NCI-H524 (cell line): ENCODE results near the gene PTPRT.
A peak's percentile ranks its signal among the peaks of the same experiment; 100 is the strongest.

Experiments
- DNase-seq, 2 experiments: peaks; one replicate each; lab custom pipeline; 2025; lab: John Stamatoyannopoulos, UW

PTPRT gene

DNA sequence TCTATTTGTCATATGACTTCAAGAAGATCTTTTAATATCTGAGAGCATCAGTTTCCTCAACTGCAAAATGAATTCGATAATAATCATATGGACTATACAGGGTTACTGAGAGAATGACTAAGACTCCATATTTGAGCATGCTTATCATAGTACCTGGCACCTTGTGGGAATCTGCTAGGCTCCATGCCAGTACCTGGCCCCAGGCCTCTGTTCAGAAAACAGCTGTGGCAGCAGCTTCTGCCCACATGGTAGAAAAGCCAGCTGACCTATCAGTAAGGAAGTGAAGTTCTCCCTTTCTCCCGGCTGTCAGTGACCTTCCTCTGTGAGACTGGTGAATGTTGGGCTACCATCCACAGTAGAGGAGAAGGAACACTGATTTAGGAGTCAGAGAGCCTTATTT, 996.6 kb downstream of the PTPRT start:
- DNase-seq: no peak

- DNase-seq: no peak
These were observed 997.4 kb downstream of the PTPRT start for GRCh38 chr20:42192321-42192720.

GRCh38 chr20:42191140-42191860, 998.4 kb downstream of the PTPRT start:
- peak in 1 of 2 experiments; percentile 19 for DNase-seq

DNA sequence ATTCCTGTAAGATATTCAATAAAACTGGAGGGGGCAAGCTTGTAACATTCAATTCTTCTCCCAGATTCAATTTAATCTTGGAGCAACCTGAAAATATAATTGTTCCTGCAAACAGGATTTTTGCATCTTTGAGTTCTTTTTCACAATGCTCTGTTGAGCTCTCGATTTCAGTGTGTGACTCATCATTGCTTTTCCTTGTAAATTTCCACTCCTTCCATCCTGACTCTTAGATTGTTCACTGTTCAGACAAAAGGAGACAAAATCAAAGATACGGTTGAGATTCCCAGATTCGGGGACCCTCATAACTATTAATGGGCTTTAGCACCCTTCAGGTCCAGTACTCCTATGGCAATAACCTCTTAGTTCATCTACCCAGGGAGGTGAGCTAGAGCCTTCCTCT, 999.6 kb downstream of the PTPRT start:
- no peak for DNase-seq

- no peak for DNase-seq
These were observed 1003.4 kb downstream of the PTPRT start for GRCh38 chr20:42186337-42186736.

DNA sequence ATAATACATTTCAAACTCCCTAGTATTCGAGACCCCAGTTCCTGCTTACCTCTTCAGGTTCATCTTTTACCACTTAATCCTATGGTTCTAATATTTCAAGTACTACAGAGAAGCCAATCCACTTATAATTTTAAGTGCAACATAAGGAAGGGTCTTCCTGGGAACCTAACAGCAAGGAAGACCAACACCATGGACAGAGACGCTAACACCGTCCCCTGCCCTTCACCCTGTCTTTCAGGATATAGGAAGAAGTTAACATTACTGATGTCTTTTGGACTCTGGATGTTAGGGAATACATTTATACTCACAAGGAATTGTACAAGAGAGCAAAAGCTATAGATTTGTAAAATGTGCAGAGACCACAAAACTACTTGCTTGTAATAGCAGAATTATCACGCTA, 1006.6 kb downstream of the PTPRT start:
- peak in 1 of 2 experiments; percentile 63 for DNase-seq

DNA sequence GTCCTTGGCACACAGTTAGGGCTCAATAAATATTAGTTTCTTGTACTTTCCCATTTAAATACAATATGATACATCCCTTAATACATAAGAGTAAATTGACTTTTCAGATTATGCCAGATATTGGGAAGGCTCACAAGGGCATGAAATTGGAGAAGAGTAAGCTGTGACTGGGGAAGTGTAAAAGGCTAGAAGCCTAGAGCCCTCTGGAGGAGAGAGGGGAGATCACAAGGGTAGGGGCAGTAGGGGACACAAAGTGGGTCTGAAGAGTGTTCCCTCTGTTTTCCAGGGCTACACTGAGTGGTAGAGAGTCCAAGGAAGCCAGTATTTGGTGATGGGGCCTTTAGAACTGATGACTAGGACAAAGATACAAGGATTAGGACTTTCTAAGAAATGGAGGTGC, 1008.6 kb downstream of the PTPRT start:
- DNase-seq: peak; percentile 45 to 71

DNA sequence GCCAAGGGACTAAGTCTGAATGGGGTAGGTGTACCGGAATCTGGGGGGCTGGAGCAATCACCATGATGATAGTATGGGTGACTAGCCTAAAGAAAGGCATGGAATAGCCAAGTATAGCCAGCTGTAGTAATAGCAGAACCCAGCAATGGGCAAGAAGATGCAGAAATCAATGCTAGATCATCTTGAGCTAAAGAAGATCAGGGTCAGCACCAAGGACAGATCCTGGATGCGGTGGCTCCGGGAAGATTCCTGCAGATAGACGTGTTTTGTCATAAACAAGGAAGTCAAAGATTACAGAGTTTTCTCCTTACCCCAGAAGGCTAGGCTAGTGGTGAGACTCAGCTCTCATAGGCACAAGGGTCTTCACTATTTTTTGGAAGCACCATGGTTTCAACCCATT, 1009.9 kb downstream of the PTPRT start:
- DNase-seq: no peak

GRCh38 chr20:42173440-42173839, 1016.3 kb downstream of the PTPRT start:
- peak in 1 of 2 experiments; percentile 34 for DNase-seq

DNA sequence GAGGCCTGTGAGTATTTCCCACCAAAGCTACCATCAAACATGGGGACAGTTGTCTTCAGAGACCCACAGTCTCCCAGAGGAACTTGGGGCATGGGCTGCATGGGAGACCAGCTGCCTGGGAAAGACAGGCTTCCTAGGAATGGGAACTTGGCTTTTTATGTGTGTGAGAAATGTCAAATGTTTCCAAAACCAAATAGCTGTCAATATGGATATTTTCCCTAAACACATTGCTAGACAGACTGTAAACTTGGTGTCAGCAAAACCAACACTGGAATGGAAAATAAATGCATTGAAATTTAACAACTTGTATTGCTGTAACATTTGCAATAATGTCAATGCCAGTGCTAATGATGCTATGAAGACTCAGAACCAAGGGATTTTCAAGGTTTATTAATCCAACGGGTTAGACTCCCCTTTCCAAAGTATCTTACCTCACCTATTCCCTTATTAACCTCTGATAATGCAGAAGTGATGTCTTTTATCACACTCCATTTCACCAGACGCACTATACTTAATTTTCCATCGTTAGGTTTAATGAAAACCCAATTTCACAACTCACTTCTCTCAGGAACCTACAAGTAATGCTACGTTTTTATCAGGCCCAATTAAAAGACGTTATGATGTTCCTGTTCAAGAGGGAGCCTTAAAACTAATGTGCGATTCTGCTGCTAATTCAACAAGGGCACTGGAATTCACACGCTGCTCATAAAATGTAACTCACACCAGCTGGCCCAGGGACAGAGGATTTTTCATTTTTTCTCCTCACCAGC, 1025.4 kb downstream of the PTPRT start:
- DNase-seq: no peak

DNA sequence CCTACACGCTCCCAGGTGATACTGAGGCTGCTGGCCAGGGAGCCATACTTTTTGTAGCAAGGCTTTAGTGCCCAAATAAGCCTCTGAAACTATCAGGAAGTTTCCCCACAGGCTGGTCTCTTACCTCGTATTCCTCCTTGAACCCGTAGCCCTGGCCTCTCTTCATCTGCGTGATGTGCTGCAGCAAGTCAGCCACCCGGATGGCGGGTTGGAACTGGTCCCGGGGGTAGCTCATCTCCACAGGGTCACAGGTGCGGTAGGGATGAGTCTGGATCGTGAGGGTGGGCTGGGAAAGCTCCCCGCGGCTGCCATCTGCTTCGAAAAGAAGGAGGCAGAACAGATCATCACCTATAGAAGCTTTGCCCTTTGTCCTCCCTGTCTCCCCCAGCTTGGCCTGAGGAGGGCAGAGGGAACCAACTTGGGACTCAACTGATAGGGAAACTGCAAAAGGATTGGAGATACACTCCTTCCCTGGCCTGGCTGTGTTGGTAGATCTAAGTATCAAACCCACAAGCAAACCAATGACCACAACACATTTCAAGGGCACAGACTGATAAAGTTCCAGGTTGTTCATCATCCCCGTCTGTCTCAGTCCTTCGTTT, 1028.4 kb downstream of the PTPRT start:
- peak; percentile 87 to 89 for DNase-seq

- DNase-seq: no peak
These were observed 1029.9 kb downstream of the PTPRT start for GRCh38 chr20:42159808-42160207.

DNA sequence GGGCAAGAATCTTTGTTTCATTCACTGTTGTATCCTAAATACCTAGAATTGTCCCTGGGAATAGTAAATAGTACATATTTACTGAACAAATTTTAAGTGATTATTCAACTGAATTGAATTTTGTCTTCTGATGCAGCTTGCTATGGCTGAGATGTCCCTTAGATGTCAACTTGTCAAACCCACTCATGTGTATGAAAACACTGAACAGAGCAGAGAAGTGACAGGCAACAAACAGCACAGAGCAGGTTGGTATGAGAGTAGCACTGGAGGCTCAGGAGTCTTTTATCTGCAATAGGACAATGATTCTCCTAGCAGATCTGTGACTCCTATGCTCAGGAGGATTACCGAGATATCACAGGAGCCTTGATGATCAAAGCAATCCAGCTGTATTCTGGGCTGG, 1031.4 kb downstream of the PTPRT start:
- DNase-seq: no peak

- DNase-seq: no peak
These were observed 1034.1 kb downstream of the PTPRT start for GRCh38 chr20:42155586-42155985.

DNA sequence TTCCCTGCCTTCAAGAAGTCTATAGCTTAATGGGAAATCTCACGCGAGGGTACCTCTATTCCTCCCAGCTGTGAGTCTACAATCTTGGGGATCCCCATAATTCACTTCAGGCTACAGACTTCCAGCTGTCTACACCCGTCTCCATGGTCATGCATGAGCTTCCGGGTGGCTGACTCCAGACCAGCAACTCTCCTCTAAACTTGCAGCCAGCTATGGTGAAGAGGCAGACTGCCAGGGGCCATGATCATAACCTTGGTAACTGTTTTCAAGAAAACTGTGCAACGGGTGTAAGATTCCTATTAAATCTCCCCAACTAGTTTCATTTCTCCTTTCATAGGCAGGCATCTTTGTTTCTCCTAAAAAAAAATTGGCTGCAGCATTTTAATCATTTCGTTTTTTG, 1037.1 kb downstream of the PTPRT start:
- DNase-seq: no peak

GRCh38 chr20:42150230-42150629, 1039.5 kb downstream of the PTPRT start:
- peak in 1 of 2 experiments; percentile 24 for DNase-seq

DNA sequence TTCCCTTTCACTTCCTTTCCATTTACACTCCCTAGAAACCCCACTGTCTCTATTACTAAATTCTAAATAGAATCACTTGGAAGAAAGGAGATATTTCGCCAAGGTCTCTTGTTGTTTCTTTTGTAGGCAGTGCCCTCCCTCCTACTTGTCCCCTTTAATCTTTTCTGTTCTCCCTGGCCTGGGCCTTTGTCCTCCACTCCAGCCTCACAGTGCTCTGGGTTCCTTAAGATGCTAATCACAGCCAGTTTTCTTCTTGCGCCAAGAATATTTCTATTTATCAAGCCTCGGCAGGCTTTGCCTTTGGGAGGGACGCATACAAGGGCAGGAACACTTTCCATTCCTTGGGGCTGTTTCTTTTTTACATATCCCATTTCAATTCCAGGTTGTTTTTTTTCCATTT, 1051.0 kb downstream of the PTPRT start:
- no peak for DNase-seq

GRCh38 chr20:42134265-42135098, 1055.2 kb downstream of the PTPRT start:
- no peak for DNase-seq

DNA sequence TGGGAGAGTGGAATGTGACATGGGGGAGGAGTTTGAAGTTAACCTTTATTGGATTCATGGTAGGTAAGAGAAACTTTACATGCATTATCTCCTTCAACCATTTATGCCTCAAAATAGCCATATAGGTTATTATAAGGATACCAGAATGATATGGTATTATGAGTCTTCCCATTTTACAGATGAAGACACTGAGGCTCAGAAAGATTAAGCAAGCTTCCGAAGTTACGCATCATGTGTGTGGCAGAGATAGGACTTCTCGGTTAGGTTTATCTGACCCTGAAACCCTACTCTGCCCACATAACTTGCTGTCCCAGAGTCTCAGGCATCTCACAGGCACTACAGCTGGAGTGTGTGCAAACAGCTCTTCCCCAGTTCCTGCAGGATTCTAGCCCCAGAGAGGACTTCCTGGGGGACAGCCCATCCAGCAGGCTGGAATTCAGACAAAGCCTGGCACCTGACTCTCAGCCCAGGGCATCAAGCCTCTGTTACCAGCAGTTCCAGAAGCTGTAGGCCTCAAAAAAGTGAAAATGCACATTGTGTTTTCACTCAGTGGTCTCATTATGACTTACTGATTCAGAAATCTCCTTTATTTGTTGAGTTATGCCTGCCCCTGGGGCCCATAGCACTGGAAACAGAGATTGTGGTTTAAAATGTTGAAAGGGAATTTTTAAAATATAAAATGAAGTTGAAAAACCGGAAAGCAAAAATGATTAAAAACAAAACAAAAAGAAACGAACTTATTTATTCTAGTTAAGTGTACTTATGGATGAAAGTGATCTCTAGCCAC, 1058.7 kb downstream of the PTPRT start:
- DNase-seq: no peak

DNA sequence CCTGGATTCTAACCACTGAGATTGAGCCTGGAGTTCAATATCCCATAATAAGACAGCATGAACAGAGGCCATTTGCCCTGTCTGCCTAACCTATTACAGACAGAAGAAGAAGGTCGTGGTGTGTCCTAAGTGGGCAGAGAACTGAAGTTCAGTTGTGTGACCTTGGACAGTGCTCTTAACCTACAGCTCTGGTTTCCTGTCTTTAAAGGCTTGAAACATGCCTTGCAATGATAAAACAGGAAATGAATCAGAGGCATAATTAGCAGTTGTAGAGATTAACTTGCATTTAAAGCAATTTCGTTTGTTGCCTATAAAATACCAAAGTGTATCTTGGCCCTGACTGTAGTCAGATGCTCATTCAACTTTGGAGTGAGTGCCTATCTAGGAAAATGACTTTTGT, 1064.3 kb downstream of the PTPRT start:
- no peak for DNase-seq

GRCh38 chr20:42123981-42124473, 1065.7 kb downstream of the PTPRT start:
- DNase-seq: no peak
